SK-N-SH treated with all-trans-retinoic acid at 6 μM for 48 hours (cell line): ENCODE data around the gene PBRM1.
A peak's percentile ranks its signal among the peaks of the same experiment; 100 is the strongest.

Source experiments
- ATAC-seq: fragments of 200-7000 bp; cut with Tn5 transposase; 3 replicates; pipeline ENCODE4 v1.9.1; 2020; ENCODE audit warnings: mild to moderate bottlenecking, moderate library complexity
- ARNTL ChIP-seq: fragments of 450-650 bp; formaldehyde crosslinking; IDR thresholded peaks from 2 replicates; pipeline ENCODE4 v1.5.0; 2020; ENCODE audit warnings: low read depth, mild to moderate bottlenecking, moderate library complexity, borderline replicate concordance
- BACH2 ChIP-seq: fragments of 250-450 bp; sonication (Bioruptor Pico); IDR thresholded peaks from 2 replicates; pipeline ENCODE4 v1.9.0; 2021; ENCODE audit warnings: mild to moderate bottlenecking, borderline replicate concordance
- CSDC2 ChIP-seq: fragments of 250-450 bp; sonication (Bioruptor Pico); IDR thresholded peaks from 2 replicates; pipeline ENCODE4 v1.5.0; 2020; ENCODE audit warnings: mild to moderate bottlenecking, moderate library complexity
- ESRRG ChIP-seq: fragments of 250-450 bp; sonication (Bioruptor Pico); IDR thresholded peaks from 2 replicates; pipeline ENCODE4 v1.6.1; 2021; ENCODE audit warnings: mild to moderate bottlenecking
- GLIS3 ChIP-seq: fragments of 250-450 bp; sonication (Bioruptor Pico); IDR thresholded peaks from 2 replicates; pipeline ENCODE4 v1.5.0; 2020; ENCODE audit warnings: mild to moderate bottlenecking, moderate library complexity
- ISL1 ChIP-seq: fragments of 250-450 bp; sonication (Bioruptor Pico); IDR thresholded peaks from 2 replicates; pipeline ENCODE4 v2.1.2; 2022; ENCODE audit warnings: mild to moderate bottlenecking, moderate library complexity
- OSR1 ChIP-seq: fragments of 250-450 bp; sonication (Bioruptor Pico); IDR thresholded peaks from 2 replicates; pipeline ENCODE4 v1.8.0; 2022; ENCODE audit warnings: moderate library complexity, mild to moderate bottlenecking, inconsistent platforms
- POU6F1 ChIP-seq: fragments of 250-450 bp; sonication (Bioruptor Pico); IDR thresholded peaks from 2 replicates; pipeline ENCODE4 v1.8.0; 2021; ENCODE audit warnings: low read depth, mild to moderate bottlenecking, moderate library complexity, borderline replicate concordance
- PPARA ChIP-seq: fragments of 250-450 bp; sonication (Bioruptor Pico); IDR thresholded peaks from 2 replicates; pipeline ENCODE4 v1.5.0; 2020; ENCODE audit warnings: mild to moderate bottlenecking, borderline replicate concordance
- SNAI2 ChIP-seq: fragments of 250-450 bp; sonication (Bioruptor Pico); IDR thresholded peaks from 2 replicates; pipeline ENCODE4 v1.5.0; 2020; ENCODE audit warnings: mild to moderate bottlenecking, moderate library complexity
- TCF4 ChIP-seq: fragments of 250-450 bp; sonication (Bioruptor Pico); IDR thresholded peaks from 2 replicates; pipeline ENCODE4 v1.8.0; 2021; ENCODE audit warnings: mild to moderate bottlenecking, moderate library complexity, borderline replicate concordance
- TOX ChIP-seq: fragments of 250-450 bp; sonication (Bioruptor Pico); IDR thresholded peaks from 2 replicates; pipeline ENCODE4 v1.8.0; 2021; ENCODE audit warnings: mild to moderate bottlenecking, moderate library complexity, borderline replicate concordance
- ZC3H10 ChIP-seq: fragments of 250-450 bp; sonication (Bioruptor Pico); IDR thresholded peaks from 2 replicates; pipeline ENCODE4 v1.5.1; 2021; ENCODE audit warnings: mild to moderate bottlenecking, moderate library complexity
- ZFP3 ChIP-seq: fragments of 250-450 bp; sonication (Bioruptor Pico); IDR thresholded peaks from 2 replicates; pipeline ENCODE4 v1.5.0; 2020; ENCODE audit warnings: mild to moderate bottlenecking, moderate library complexity
- ZFP30 ChIP-seq: fragments of 450-650 bp; formaldehyde crosslinking; IDR thresholded peaks from 2 replicates; pipeline ENCODE4 v1.5.0; 2022; ENCODE audit warnings: mild to moderate bottlenecking, moderate library complexity
- ZNF70 ChIP-seq: fragments of 450-650 bp; formaldehyde crosslinking; IDR thresholded peaks from 2 replicates; pipeline ENCODE4 v1.5.0; 2020; ENCODE audit warnings: mild to moderate bottlenecking, moderate library complexity
- ZNF8 ChIP-seq: fragments of 450-650 bp; formaldehyde crosslinking; IDR thresholded peaks from 2 replicates; pipeline ENCODE4 v1.5.0; 2020; ENCODE audit warnings: mild to moderate bottlenecking, moderate library complexity
- TF ChIP-seq, protein P1 (sequence below): fragments of 250-450 bp; sonication (Bioruptor Pico); IDR thresholded peaks from 2 replicates; pipeline ENCODE4 v1.5.0; 2020; ENCODE audit warnings: mild to moderate bottlenecking, moderate library complexity
- TF ChIP-seq, protein P2 (sequence below): fragments of 250-450 bp; sonication (Bioruptor Pico); IDR thresholded peaks from 2 replicates; pipeline ENCODE4 v1.5.1; 2021; ENCODE audit warnings: mild to moderate bottlenecking, moderate library complexity
- TF ChIP-seq, protein P3 (sequence below): fragments of 250-450 bp; sonication (Bioruptor Pico); IDR thresholded peaks from 2 replicates; pipeline ENCODE4 v1.8.0; 2020; ENCODE audit warnings: mild to moderate bottlenecking, moderate library complexity, borderline replicate concordance

PBRM1 gene

GRCh38 chr3:52707585-52707984, 21.9 kb upstream of the PBRM1 start:
- ATAC-seq: no peak
- TF ChIP-seq ZC3H10 (CRISPR knock-in tag) (no peak), ZNF8 (CRISPR knock-in tag) (no peak)

- TF ChIP-seq ISL1 (CRISPR knock-in tag): no peak
- TF ChIP-seq TCF4 (CRISPR knock-in tag): no peak
- no peak for TF ChIP-seq ZNF70 (CRISPR knock-in tag)
- no peak for TF ChIP-seq ESRRG (CRISPR knock-in tag)
- no peak for TF ChIP-seq ZFP3 (CRISPR knock-in tag)
- TF ChIP-seq, protein P1, sequence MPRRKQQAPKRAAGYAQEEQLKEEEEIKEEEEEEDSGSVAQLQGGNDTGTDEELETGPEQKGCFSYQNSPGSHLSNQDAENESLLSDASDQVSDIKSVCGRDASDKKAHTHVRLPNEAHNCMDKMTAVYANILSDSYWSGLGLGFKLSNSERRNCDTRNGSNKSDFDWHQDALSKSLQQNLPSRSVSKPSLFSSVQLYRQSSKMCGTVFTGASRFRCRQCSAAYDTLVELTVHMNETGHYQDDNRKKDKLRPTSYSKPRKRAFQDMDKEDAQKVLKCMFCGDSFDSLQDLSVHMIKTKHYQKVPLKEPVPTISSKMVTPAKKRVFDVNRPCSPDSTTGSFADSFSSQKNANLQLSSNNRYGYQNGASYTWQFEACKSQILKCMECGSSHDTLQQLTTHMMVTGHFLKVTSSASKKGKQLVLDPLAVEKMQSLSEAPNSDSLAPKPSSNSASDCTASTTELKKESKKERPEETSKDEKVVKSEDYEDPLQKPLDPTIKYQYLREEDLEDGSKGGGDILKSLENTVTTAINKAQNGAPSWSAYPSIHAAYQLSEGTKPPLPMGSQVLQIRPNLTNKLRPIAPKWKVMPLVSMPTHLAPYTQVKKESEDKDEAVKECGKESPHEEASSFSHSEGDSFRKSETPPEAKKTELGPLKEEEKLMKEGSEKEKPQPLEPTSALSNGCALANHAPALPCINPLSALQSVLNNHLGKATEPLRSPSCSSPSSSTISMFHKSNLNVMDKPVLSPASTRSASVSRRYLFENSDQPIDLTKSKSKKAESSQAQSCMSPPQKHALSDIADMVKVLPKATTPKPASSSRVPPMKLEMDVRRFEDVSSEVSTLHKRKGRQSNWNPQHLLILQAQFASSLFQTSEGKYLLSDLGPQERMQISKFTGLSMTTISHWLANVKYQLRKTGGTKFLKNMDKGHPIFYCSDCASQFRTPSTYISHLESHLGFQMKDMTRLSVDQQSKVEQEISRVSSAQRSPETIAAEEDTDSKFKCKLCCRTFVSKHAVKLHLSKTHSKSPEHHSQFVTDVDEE (CRISPR knock-in tag): no peak
- TF ChIP-seq CSDC2 (CRISPR knock-in tag): no peak
- no peak for TF ChIP-seq TOX (CRISPR knock-in tag)
- no peak for TF ChIP-seq ZFP30 (CRISPR knock-in tag)
- TF ChIP-seq GLIS3: no peak
- TF ChIP-seq, all 23 proteins: peak for 0
- ATAC-seq: peak; percentile 95
These were observed 20.3 kb upstream of the PBRM1 start, which contains the start of the genes GLT8D1 and SPCS1 for GRCh38 chr3:52705688-52706686. Gene GLT8D1 (minus strand): TSS chr3:52705791. CDS start chr3:52700460, 5,331 bp downstream. Gene SPCS1 (plus strand): TSS chr3:52706106. CDS start chr3:52706247, 141 bp downstream.

GRCh38 chr3:52705438-52705687, 19.6 kb upstream of the PBRM1 start:
- no peak for ATAC-seq
- TF ChIP-seq, protein P2, sequence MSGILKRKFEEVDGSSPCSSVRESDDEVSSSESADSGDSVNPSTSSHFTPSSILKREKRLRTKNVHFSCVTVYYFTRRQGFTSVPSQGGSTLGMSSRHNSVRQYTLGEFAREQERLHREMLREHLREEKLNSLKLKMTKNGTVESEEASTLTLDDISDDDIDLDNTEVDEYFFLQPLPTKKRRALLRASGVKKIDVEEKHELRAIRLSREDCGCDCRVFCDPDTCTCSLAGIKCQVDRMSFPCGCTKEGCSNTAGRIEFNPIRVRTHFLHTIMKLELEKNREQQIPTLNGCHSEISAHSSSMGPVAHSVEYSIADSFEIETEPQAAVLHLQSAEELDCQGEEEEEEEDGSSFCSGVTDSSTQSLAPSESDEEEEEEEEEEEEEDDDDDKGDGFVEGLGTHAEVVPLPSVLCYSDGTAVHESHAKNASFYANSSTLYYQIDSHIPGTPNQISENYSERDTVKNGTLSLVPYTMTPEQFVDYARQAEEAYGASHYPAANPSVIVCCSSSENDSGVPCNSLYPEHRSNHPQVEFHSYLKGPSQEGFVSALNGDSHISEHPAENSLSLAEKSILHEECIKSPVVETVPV (CRISPR knock-in tag): no peak
- TF ChIP-seq OSR1 (CRISPR knock-in tag): no peak
- TF ChIP-seq SNAI2 (CRISPR knock-in tag): no peak
- TF ChIP-seq GLIS3: no peak
- TF ChIP-seq ZNF70 (CRISPR knock-in tag): no peak
- TF ChIP-seq ZFP30 (CRISPR knock-in tag): no peak
- TF ChIP-seq TCF4 (CRISPR knock-in tag): no peak
- no peak for TF ChIP-seq CSDC2 (CRISPR knock-in tag)
- TF ChIP-seq, protein P1 (CRISPR knock-in tag): no peak
- TF ChIP-seq PPARA (CRISPR knock-in tag): no peak
- no peak for TF ChIP-seq ZNF8 (CRISPR knock-in tag)
- no peak for TF ChIP-seq BACH2
- no peak for TF ChIP-seq POU6F1
- TF ChIP-seq ISL1 (CRISPR knock-in tag): no peak
- TF ChIP-seq ARNTL: no peak
- no peak for TF ChIP-seq ZC3H10 (CRISPR knock-in tag)
- no peak for TF ChIP-seq TOX (CRISPR knock-in tag)
- TF ChIP-seq, protein P3, sequence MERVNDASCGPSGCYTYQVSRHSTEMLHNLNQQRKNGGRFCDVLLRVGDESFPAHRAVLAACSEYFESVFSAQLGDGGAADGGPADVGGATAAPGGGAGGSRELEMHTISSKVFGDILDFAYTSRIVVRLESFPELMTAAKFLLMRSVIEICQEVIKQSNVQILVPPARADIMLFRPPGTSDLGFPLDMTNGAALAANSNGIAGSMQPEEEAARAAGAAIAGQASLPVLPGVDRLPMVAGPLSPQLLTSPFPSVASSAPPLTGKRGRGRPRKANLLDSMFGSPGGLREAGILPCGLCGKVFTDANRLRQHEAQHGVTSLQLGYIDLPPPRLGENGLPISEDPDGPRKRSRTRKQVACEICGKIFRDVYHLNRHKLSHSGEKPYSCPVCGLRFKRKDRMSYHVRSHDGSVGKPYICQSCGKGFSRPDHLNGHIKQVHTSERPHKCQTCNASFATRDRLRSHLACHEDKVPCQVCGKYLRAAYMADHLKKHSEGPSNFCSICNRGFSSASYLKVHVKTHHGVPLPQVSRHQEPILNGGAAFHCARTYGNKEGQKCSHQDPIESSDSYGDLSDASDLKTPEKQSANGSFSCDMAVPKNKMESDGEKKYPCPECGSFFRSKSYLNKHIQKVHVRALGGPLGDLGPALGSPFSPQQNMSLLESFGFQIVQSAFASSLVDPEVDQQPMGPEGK (CRISPR knock-in tag): no peak
- no peak for TF ChIP-seq ESRRG (CRISPR knock-in tag)
- TF ChIP-seq, all 23 proteins: peak for 0
